D721Med (cell line): Measurements from ENCODE around the gene RELT.

Experiments used
- DNase-seq: peaks from one replicate; pipeline ENCODE4 v3.0.0; 2011; ENCODE audit warnings: low spot score; ENCODE audit not compliant: insufficient read length
- FAIRE-seq: peaks from 2 replicates; lab custom pipeline; 2011; peaks lifted over from hg19 to GRCh38; lab: Jason Lieb, UNC
- TF ChIP-seq, protein P1 (sequence below): IDR thresholded peaks from 2 replicates; pipeline ENCODE4 v1.5.1; 2012; ENCODE audit warnings: mild to moderate bottlenecking, control low read depth; ENCODE audit not compliant: insufficient read depth; ENCODE audit errors: missing control alignments

RELT gene

GRCh38 chr11:73333640-73334383 is 42.4 kb upstream of the RELT start:
- TF ChIP-seq, protein P1, sequence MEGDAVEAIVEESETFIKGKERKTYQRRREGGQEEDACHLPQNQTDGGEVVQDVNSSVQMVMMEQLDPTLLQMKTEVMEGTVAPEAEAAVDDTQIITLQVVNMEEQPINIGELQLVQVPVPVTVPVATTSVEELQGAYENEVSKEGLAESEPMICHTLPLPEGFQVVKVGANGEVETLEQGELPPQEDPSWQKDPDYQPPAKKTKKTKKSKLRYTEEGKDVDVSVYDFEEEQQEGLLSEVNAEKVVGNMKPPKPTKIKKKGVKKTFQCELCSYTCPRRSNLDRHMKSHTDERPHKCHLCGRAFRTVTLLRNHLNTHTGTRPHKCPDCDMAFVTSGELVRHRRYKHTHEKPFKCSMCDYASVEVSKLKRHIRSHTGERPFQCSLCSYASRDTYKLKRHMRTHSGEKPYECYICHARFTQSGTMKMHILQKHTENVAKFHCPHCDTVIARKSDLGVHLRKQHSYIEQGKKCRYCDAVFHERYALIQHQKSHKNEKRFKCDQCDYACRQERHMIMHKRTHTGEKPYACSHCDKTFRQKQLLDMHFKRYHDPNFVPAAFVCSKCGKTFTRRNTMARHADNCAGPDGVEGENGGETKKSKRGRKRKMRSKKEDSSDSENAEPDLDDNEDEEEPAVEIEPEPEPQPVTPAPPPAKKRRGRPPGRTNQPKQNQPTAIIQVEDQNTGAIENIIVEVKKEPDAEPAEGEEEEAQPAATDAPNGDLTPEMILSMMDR: no peak
- FAIRE-seq (no peak), DNase-seq (no peak)

- TF ChIP-seq, protein P1: peak; percentile 11
- DNase-seq (no peak), FAIRE-seq (no peak)
These were observed 41.6 kb upstream of the RELT start for GRCh38 chr11:73334384-73335203.

DNA sequence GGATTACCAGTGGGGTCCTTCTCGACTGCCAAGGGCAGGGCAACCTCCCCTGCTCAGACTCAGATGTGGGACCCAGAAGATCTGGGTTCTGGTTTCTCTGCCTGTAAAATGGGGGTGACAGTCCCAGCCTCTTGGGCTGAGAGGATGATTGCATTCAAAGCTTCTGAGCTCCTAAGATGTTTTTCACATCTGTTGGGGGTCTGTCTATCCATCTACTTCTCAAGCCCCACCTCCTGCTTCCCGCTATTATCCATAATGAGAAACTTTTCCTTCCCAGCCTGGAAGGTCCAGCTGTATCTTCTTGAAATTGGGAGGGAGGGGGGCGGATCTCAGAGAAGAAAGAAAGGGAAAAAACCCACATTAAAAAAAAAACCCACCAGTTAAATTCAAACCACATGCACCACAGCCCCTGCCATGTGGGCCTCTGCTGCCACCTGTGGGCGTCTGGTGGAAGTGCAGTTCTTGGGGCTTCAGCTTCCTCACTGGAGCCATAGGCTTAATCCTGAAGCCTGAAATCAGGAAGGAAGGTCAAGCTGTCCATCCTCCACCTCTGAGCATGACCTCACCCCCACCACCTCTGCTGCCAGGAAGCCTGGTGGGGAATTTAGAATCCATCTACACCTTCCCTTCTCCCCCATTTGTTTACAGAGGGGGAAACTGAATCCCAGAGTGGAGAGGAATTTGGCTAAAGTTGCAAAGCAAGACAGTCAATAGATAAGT is 40.8 kb upstream of the RELT start:
- DNase-seq (peak; percentile 85), FAIRE-seq (no peak)
- TF ChIP-seq, protein P1: peak; percentile 92

- TF ChIP-seq, protein P1: no peak
- no peak for DNase-seq
- FAIRE-seq: no peak
These were observed 38.4 kb upstream of the RELT start for GRCh38 chr11:73337846-73338245.

GRCh38 chr11:73338279-73338678 is 37.9 kb upstream of the RELT start:
- DNase-seq (no peak), FAIRE-seq (no peak)
- TF ChIP-seq, protein P1: no peak

GRCh38 chr11:73340164-73340563 is 36.0 kb upstream of the RELT start:
- FAIRE-seq (no peak), DNase-seq (no peak)
- TF ChIP-seq, protein P1: no peak
